ENCODE results near the gene PPM1F.
"Not testable (repeated sequence)": the region's sequence is repeated elsewhere in the genome, so short reads cannot be mapped to it uniquely, and the experiment has no call there.

The PPM1F gene

GRCh38 chr22:21882754-21883333, 69.8 kb downstream of the PPM1F start:
- not testable (repeated sequence) for DNase-seq

- no peak for DNase-seq
These were observed 70.6 kb downstream of the PPM1F start for GRCh38 chr22:21881841-21882753.

GRCh38 chr22:21876486-21877176, 76.0 kb downstream of the PPM1F start:
- DNase-seq, result no peak

GRCh38 chr22:21874953-21875352, 77.7 kb downstream of the PPM1F start:
- not testable (repeated sequence) for DNase-seq

DNA sequence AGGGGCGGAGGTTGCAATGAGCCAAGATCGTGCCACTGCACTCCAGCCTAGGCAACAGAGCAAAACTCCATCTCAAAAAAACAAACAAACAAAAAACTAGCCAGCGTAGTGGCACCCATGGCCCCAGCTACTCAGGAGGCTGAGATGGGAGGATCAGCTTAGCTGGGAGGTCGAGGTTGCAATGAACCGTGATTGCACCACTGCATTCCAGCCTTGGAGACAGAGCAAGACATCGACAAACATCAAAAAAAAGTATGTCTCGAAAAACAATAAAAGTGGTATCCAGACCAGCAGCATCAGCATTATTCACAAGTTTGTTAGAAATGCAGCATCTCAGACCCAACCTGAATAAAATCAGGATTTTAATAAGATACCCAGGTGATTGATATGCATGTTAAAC, 79.0 kb downstream of the PPM1F start:
- no peak for DNase-seq

- DNase-seq, result not testable (repeated sequence)
These were observed 79.9 kb downstream of the PPM1F start for GRCh38 chr22:21872741-21873140.
